GM10266 (cell line): ENCODE measurements around the gene GUCA2B.

Source experiments
- DNase-seq: peaks from one replicate; pipeline ENCODE4 v3.0.0; 2012; ENCODE audit errors: extremely low spot score
- TF ChIP-seq, protein P1 (sequence below): IDR thresholded peaks from 2 replicates; pipeline ENCODE4 v1.5.1; 2012; ENCODE audit warnings: mild to moderate bottlenecking, low read depth; ENCODE audit not compliant: control insufficient read depth, insufficient read depth; ENCODE audit errors: missing control alignments

The GUCA2B gene

DNA sequence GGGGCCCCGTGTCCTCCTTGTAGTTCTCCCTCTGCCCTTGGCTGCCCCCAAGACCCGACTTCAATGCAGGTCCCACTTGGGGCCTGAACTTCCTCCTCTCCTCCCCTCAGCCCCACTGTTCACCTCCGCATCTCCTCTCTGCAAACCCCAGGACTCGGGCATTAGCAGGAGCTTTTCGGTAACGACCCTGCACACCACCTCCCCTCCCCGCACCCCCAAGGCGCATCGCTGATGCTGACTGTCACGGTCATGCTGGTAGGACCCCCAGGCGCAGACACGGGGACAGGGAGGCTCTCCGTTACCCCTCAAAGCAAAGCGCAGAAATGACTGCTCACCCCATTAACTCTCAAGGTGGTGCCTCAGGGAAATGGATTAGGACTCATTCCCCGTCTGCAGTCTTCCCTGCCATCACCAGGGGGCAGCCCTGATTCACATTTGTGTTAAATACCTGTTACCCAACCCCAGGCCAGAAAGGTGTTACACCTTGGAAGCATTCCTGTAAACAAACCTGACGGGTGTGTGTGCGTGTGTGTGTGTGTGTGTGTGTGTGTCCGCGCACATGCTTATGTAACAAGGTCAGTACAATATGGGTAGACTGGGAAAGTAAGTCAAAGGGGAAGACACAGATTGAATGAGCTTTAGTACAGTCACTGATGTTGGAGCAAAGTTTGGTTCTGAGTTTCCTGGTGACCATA lies 6.4 kb upstream of the GUCA2B start:
- TF ChIP-seq, protein P1, sequence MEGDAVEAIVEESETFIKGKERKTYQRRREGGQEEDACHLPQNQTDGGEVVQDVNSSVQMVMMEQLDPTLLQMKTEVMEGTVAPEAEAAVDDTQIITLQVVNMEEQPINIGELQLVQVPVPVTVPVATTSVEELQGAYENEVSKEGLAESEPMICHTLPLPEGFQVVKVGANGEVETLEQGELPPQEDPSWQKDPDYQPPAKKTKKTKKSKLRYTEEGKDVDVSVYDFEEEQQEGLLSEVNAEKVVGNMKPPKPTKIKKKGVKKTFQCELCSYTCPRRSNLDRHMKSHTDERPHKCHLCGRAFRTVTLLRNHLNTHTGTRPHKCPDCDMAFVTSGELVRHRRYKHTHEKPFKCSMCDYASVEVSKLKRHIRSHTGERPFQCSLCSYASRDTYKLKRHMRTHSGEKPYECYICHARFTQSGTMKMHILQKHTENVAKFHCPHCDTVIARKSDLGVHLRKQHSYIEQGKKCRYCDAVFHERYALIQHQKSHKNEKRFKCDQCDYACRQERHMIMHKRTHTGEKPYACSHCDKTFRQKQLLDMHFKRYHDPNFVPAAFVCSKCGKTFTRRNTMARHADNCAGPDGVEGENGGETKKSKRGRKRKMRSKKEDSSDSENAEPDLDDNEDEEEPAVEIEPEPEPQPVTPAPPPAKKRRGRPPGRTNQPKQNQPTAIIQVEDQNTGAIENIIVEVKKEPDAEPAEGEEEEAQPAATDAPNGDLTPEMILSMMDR: peak; percentile 86
- DNase-seq: peak; percentile 76

GRCh38 chr1:42148166-42148565 lies 5.0 kb upstream of the GUCA2B start:
- DNase-seq: no peak
- TF ChIP-seq, protein P1: no peak

GRCh38 chr1:42150651-42151050 lies 2.6 kb upstream of the GUCA2B start:
- TF ChIP-seq, protein P1: no peak
- DNase-seq: no peak

DNA sequence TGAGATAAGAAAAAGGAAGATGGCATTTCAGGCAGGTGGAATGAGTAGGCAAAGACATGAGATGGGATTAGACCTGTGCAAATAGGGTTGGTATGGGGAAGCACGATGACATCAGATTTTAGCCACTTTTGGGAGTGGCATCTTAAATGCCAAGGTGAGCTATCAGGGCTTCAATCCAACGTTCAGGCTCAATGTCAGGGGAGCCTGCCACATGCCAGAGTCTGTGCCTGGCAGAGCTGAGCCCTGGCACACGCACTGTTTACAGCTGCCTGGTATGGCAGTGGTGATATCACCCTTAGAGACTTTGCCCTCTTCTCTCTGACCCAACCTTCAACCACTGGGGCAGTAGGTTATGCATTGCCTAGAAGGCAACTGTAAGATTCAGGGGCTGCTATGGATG lies 1.1 kb upstream of the GUCA2B start:
- TF ChIP-seq, protein P1: no peak
- no peak for DNase-seq

- no peak for DNase-seq
- TF ChIP-seq, protein P1: no peak
These were observed 414 bp downstream of the GUCA2B start for GRCh38 chr1:42153624-42154023.

- TF ChIP-seq, protein P1: no peak
- no peak for DNase-seq
These were observed 1.5 kb downstream of the GUCA2B start for GRCh38 chr1:42154685-42155084.

DNA sequence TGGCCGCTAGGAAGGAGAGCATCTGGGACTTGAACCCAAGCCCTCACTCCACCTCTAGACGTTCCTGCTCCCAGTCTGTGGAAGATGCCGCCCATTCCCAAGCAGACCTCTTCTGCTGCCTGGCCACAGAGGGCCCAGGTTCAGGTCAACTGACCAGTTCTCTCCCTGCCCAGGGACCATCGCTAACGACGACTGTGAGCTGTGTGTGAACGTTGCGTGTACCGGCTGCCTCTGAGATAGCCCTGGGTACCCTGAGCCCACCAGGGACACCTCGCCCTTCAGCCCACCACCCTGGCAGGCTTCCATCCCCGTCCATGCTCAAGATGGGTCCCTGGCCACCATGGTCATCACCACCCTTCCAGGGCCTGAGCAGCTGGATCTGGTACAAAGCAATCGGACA lies 2.2 kb downstream of the GUCA2B start:
- no peak for DNase-seq
- TF ChIP-seq, protein P1: no peak
